HL-60 (cell line): ENCODE measurements around the gene CTPS2.
"Not testable (repeated sequence)": the region's sequence is repeated elsewhere in the genome, so short reads cannot be mapped to it uniquely, and the experiment has no call there.

ENCODE experiments used
- DNase-seq, 2 experiments: peaks; one replicate each; pipeline ENCODE4 v3.0.0-alpha.2; 2010 to 2020; ENCODE audit warnings: low read depth in 1 of 2, low spot score in 1 of 2
- H3K27ac ChIP-seq: fragments of 250-450 bp; sonication (Bioruptor Pico); replicated peaks from 2 replicates; pipeline ENCODE4 v1.5.1; 2020; ENCODE audit warnings: mild to moderate bottlenecking, moderate library complexity
- H3K27me3 ChIP-seq: fragments of 250-450 bp; sonication (Bioruptor Pico); 2 replicates; pipeline ENCODE4 v1.5.1; 2021; ENCODE audit warnings: mild to moderate bottlenecking, moderate library complexity; ENCODE audit not compliant: insufficient read depth, poor library complexity, severe bottlenecking
- H3K4me3 ChIP-seq: replicated peaks from 2 replicates; pipeline ENCODE4 v1.5.1; 2011; ENCODE audit warnings: mild to moderate bottlenecking, control low read depth, low read length; ENCODE audit not compliant: insufficient read depth
- CTCF ChIP-seq: IDR thresholded peaks from one replicate; pipeline ENCODE4 v1.5.1; 2011; ENCODE audit warnings: low read length, control low read depth, inconsistent platforms; ENCODE audit not compliant: insufficient read depth
- GABPA ChIP-seq: IDR thresholded peaks from 2 replicates; pipeline ENCODE4 v1.6.1; 2012; ENCODE audit warnings: low read depth
- POLR2AphosphoS5 ChIP-seq: IDR thresholded peaks from 2 replicates; pipeline ENCODE4 v1.6.1; 2012; ENCODE audit warnings: low read depth
- REST ChIP-seq: IDR thresholded peaks from 2 replicates; pipeline ENCODE4 v1.6.1; 2012; ENCODE audit warnings: low read depth; ENCODE audit not compliant: insufficient replicate concordance
- SPI1 ChIP-seq: IDR thresholded peaks from 2 replicates; pipeline ENCODE4 v1.6.1; 2012; ENCODE audit warnings: low read depth, mild to moderate bottlenecking, borderline replicate concordance

The CTPS2 gene

GRCh38 chrX:16586377-16587112 is 125.9 kb downstream of the CTPS2 start:
- DNase-seq, result no peak
- H3K27ac ChIP-seq, result no peak overlapping the region
- TF ChIP-seq POLR2AphosphoS5, result no peak
- H3K4me3 ChIP-seq, result no peak overlapping the region
- H3K27me3 ChIP-seq, result no peaks in the 10 kb centered on the region

- TF ChIP-seq GABPA, result no peak
- Histone ChIP-seq H3K27ac (no peak overlapping the region), H3K27me3 (no peaks in the 10 kb centered on the region), H3K4me3 (no peak overlapping the region)
- DNase-seq, result no peak
These were observed 126.7 kb downstream of the CTPS2 start for GRCh38 chrX:16585486-16586376.

DNA sequence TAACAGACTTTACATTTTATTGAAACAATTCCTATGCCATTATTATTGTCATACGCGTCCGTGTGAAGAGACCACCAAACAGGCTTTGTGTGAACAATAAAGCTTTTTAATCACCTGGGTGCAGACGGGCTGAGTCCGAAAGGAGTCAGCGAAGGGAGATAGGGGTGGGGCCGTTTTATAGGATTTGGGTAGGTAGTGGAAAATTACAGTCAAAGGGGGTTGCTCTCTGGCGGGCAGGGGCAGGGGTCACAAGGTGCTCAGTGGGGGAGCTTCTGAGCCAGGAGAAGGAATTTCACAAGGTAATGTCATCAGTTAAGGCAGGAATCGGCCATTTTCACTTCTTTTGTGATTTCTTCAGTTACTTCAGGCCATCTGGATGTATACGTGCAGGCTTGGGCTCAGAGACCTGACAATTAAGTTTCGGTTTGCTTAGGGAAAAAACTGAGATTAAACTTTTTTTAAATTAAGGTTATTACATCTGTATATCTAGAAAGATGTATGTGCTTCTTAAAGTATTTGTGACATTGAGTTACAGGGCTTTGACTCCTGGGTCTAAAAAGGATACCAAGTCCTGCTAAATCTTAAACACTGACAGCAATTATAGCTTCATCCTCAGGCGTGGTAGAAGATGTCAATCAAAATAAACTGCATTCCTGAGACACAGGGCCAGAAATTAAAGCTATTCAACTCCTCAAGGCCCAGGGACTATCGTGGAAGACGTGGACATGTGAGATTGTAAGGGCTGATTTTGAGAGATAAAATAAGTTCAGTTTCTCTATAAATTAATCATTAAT is 132.3 kb downstream of the CTPS2 start:
- DNase-seq, H3K4me3 ChIP-seq, H3K27me3 ChIP-seq, H3K27ac ChIP-seq: not testable (repeated sequence)

- no peak for DNase-seq
- TF ChIP-seq POLR2AphosphoS5 (no peak), SPI1 (no peak), GABPA (no peak), CTCF (no peak), REST (no peak)
- Histone ChIP-seq H3K27ac (no peak overlapping the region), H3K4me3 (no peak overlapping the region), H3K27me3 (no peaks in the 10 kb centered on the region)
These were observed 133.0 kb downstream of the CTPS2 start for GRCh38 chrX:16579517-16579916.

DNA sequence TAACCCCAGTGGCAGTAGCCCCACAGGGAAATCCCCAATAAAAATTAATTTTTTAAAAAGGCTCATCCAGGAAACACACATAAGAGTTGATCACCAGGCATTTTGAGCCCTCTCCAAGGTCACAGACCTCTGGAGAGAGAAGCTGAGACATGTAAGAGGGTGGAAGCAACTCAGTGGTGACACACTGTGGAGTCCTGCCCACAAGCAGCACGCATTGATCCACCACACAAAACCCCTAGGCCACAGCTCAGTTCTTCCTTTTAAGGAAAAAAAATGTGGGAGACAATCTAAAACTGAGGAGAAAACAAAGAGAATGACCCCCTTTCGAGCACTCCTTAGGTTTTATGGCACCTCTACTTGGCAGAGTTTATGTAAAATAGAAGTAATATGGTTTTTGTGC is 134.3 kb downstream of the CTPS2 start:
- H3K27ac ChIP-seq, result no peak overlapping the region
- H3K27me3 ChIP-seq, result no peaks in the 10 kb centered on the region
- TF ChIP-seq GABPA (no peak), SPI1 (no peak), REST (no peak), POLR2AphosphoS5 (no peak), CTCF (no peak)
- no peak overlapping the region for H3K4me3 ChIP-seq
- DNase-seq, result no peak
